IMR-90 (cell line): ENCODE results near the gene ATP1A1. TPM values are rescaled to one million over a fixed set of nuclear protein-coding genes. Genes with fewer than 3 reads are reported as not detected.

Experiments used
- ATAC-seq: fragments of 200-7000 bp; cut with Tn5 transposase; 2 replicates; pipeline ENCODE4 v1.9.1; 2020; ENCODE audit warnings: low read depth, mild to moderate bottlenecking, moderate library complexity
- BruUV-seq: library from RNA; stranded (reverse); fragments of 400-500 nt; replicated peaks from 2 replicates; lab custom pipeline; 2021; lab: Mats Ljungman, UMichigan
- CTCF ChIA-PET: fragments of 300-600 bp; formaldehyde crosslinking; extraction: SDS; loops from one replicate; lab custom pipeline; 2021; ENCODE audit warnings: antibody characterized with exemption; lab: Yijun Ruan, JAX
- POLR2A ChIA-PET: fragments of 300-600 bp; sonication (Branson Sonifier 250); formaldehyde crosslinking; loops from one replicate; lab custom pipeline; 2022; ENCODE audit warnings: antibody characterized with exemption; ENCODE audit not compliant: unreplicated experiment; lab: Charles Lee
- DNase-seq: peaks from one replicate; pipeline ENCODE4 v3.0.0; 2013
- H2AFZ ChIP-seq: replicated peaks from 2 replicates; pipeline ENCODE3; 2013; ENCODE audit warnings: low read length, mild to moderate bottlenecking; ENCODE audit not compliant: poor library complexity
- H2AK5ac ChIP-seq: 2 replicates; pipeline ENCODE4 v1.6.1; 2013; ENCODE audit warnings: low read depth, low read length, inconsistent platforms
- H2AK9ac ChIP-seq: replicated peaks from 2 replicates; pipeline ENCODE3; 2013; ENCODE audit warnings: mild to moderate bottlenecking, low read depth, low read length, moderate library complexity; ENCODE audit not compliant: poor library complexity
- H2BK120ac ChIP-seq: 2 replicates; pipeline ENCODE4 v1.6.1; 2013; ENCODE audit warnings: low read depth, low read length, inconsistent platforms
- H2BK15ac ChIP-seq: 3 replicates; pipeline ENCODE4 v1.6.1; 2013; ENCODE audit warnings: low read depth, low read length, inconsistent platforms
- H2BK20ac ChIP-seq: 2 replicates; pipeline ENCODE4 v1.6.1; 2013; ENCODE audit warnings: low read depth, mild to moderate bottlenecking, inconsistent platforms, low read length, moderate library complexity
- H2BK5ac ChIP-seq: 2 replicates; pipeline ENCODE4 v1.6.1; 2013; ENCODE audit warnings: mild to moderate bottlenecking, low read depth, low read length, inconsistent platforms; ENCODE audit not compliant: poor library complexity, severe bottlenecking
- H3K14ac ChIP-seq: replicated peaks from 2 replicates; pipeline ENCODE4 v1.6.1; 2013; ENCODE audit warnings: low read depth, low read length, inconsistent platforms
- H3K18ac ChIP-seq: 2 replicates; pipeline ENCODE4 v1.6.1; 2013; ENCODE audit warnings: low read depth, low read length, control low read depth
- H3K23ac ChIP-seq: 2 replicates; pipeline ENCODE4 v1.6.1; 2013; ENCODE audit warnings: low read depth, low read length, inconsistent platforms
- H3K27ac ChIP-seq: 2 replicates; pipeline ENCODE4 v1.5.1; 2013; ENCODE audit warnings: mild to moderate bottlenecking, control low read depth, low read length; ENCODE audit not compliant: insufficient read depth
- H3K27me3 ChIP-seq: 2 replicates; pipeline ENCODE4 v1.6.1; 2013; ENCODE audit warnings: low read length; ENCODE audit not compliant: control insufficient read depth, insufficient read depth
- H3K36me3 ChIP-seq: 2 replicates; pipeline ENCODE4 v1.6.1; 2013; ENCODE audit warnings: low read length, mixed read lengths; ENCODE audit not compliant: control insufficient read depth, insufficient read depth
- H3K4ac ChIP-seq: 2 replicates; pipeline ENCODE4 v1.6.1; 2013; ENCODE audit warnings: low read depth, low read length, inconsistent platforms
- H3K4me1 ChIP-seq: 2 replicates; pipeline ENCODE4 v1.6.1; 2013; ENCODE audit warnings: low read length, mixed read lengths; ENCODE audit not compliant: control insufficient read depth, insufficient read depth
- H3K4me2 ChIP-seq: 2 replicates; pipeline ENCODE4 v1.6.1; 2013; ENCODE audit warnings: low read depth, mild to moderate bottlenecking, control low read depth, low read length, moderate library complexity
- H3K4me3 ChIP-seq: 2 replicates; pipeline ENCODE4 v1.5.1; 2013; ENCODE audit warnings: low read depth, mild to moderate bottlenecking, control low read depth, low read length, moderate library complexity; ENCODE audit not compliant: insufficient read depth
- H3K56ac ChIP-seq: 2 replicates; pipeline ENCODE4 v1.6.1; 2013; ENCODE audit warnings: low read length, inconsistent platforms; ENCODE audit not compliant: insufficient read depth; ENCODE audit errors: extremely low read depth
- H3K79me1 ChIP-seq, 2 experiments: 2 replicates each; pipeline ENCODE4 v1.6.1; 2013; ENCODE audit warnings: low read length in 2 of 2, inconsistent platforms in 1 of 2, low read depth in 1 of 2
- H3K9ac ChIP-seq: 2 replicates; pipeline ENCODE4 v1.6.1; 2013; ENCODE audit warnings: low read depth, low read length, control low read depth
- H3K9me1 ChIP-seq: 2 replicates; pipeline ENCODE4 v1.6.1; 2013; ENCODE audit warnings: low read length, inconsistent platforms; ENCODE audit not compliant: insufficient read depth
- H3K9me3 ChIP-seq: 2 replicates; pipeline ENCODE4 v1.6.1; 2013; ENCODE audit warnings: low read length; ENCODE audit not compliant: control insufficient read depth, insufficient read depth
- H4K20me1 ChIP-seq: 2 replicates; pipeline ENCODE4 v1.6.1; 2013; ENCODE audit warnings: low read length, inconsistent platforms; ENCODE audit not compliant: insufficient read depth
- H4K5ac ChIP-seq: 2 replicates; pipeline ENCODE4 v1.6.1; 2013; ENCODE audit warnings: mild to moderate bottlenecking, low read depth, low read length, control low read depth
- H4K8ac ChIP-seq, 2 experiments: 2 replicates each; pipeline ENCODE4 v1.6.1; 2013; ENCODE audit warnings: low read depth in 2 of 2, low read length in 2 of 2, control low read depth in 1 of 2, inconsistent platforms in 1 of 2
- H4K91ac ChIP-seq: 2 replicates; pipeline ENCODE4 v1.6.1; 2013; ENCODE audit warnings: low read depth, low read length, inconsistent platforms; ENCODE audit not compliant: insufficient read depth
- CEBPB ChIP-seq: IDR thresholded peaks from 2 replicates; pipeline ENCODE4 v1.6.1; 2012; ENCODE audit warnings: low read depth, low read length, improper control_type of control experiment
- FOS ChIP-seq: fragments of 150-350 bp; IDR thresholded peaks from 2 replicates; pipeline ENCODE4 v1.6.1; 2016; ENCODE audit warnings: low read depth, low read length
- MAFK ChIP-seq: IDR thresholded peaks from 2 replicates; pipeline ENCODE4 v1.6.1; 2012; ENCODE audit warnings: low read depth, low read length, improper control_type of control experiment
- MAZ ChIP-seq: IDR thresholded peaks from 2 replicates; pipeline ENCODE4 v1.6.1; 2012; ENCODE audit warnings: low read depth, mild to moderate bottlenecking, low read length, improper control_type of control experiment, moderate library complexity, borderline replicate concordance
- MXI1 ChIP-seq: IDR thresholded peaks from 2 replicates; pipeline ENCODE4 v1.6.1; 2012; ENCODE audit warnings: low read depth, mild to moderate bottlenecking, low read length, moderate library complexity, borderline replicate concordance
- NFE2L2 ChIP-seq: fragments of 150-350 bp; IDR thresholded peaks from 2 replicates; pipeline ENCODE4 v1.6.1; 2016; ENCODE audit warnings: low read depth, mild to moderate bottlenecking, low read length
- RAD21 ChIP-seq: IDR thresholded peaks from 2 replicates; pipeline ENCODE4 v1.6.1; 2012; ENCODE audit warnings: low read length, improper control_type of control experiment
- RCOR1 ChIP-seq: IDR thresholded peaks from 2 replicates; pipeline ENCODE4 v1.6.1; 2012; ENCODE audit warnings: mild to moderate bottlenecking, low read length, improper control_type of control experiment; ENCODE audit not compliant: insufficient replicate concordance
- RFX5 ChIP-seq: IDR thresholded peaks from 2 replicates; pipeline ENCODE4 v1.8.0; 2012; ENCODE audit warnings: low read depth, mild to moderate bottlenecking, low read length, moderate library complexity
- SMC3 ChIP-seq: fragments of 150-350 bp; IDR thresholded peaks from 2 replicates; pipeline ENCODE4 v1.6.1; 2016; ENCODE audit warnings: low read depth, mild to moderate bottlenecking, antibody characterized with exemption, low read length, moderate library complexity
- WGBS, 2 experiments: methylation state at CpG; one replicate each; pipeline versions ENCODE4 v1.1.5 to v1.1.7; 2013; ENCODE audit warnings: missing lambda C conversion rate in 2 of 2; ENCODE audit not compliant: insufficient read length in 1 of 2; ENCODE audit errors: extremely low coverage in 2 of 2; 5-methylcytosine and 5-hydroxymethylcytosine counted together
- dilution Hi-C: fragments of 300-500 bp; cut with HindIII; formaldehyde crosslinking; loops from one replicate; pipeline ENCODE4 v1.14.3; 2018; ENCODE audit warnings: low sequenced_read_pairs; ENCODE audit not compliant: unreplicated experiment
- in situ Hi-C: fragments of 300-500 bp; cut with MboI; formaldehyde crosslinking; loops from 3 replicates; pipeline ENCODE4 v1.14.3; 2019; ENCODE audit warnings: low sequenced_read_pairs, inconsistent platforms, mixed read lengths
- intact Hi-C: fragments of 100-400 bp; cut with micrococcal nuclease; formaldehyde crosslinking; loops from 2 replicates; pipeline ENCODE4 v1.10.0; 2022
- polyA plus RNA-seq, 3 experiments: library from polyadenylated mRNA; depleted of rRNA; stranded (reverse); fragments of >200 nt; gene quantifications; 2 replicates each; pipeline ENCODE4 v1.2.3, GENCODE V29; 2012; ENCODE audit warnings: low replicate concordance in 1 of 3
- total RNA-seq: library from RNA; depleted of rRNA; stranded (reverse); fragments of >200 nt; gene quantifications from 2 replicates; pipeline ENCODE4 v1.2.3, GENCODE V29; 2012
- TF ChIP-seq, protein P1 (sequence below): fragments of 150-350 bp; IDR thresholded peaks from 2 replicates; pipeline ENCODE4 v1.6.1; 2016; ENCODE audit warnings: low read depth, mild to moderate bottlenecking, low read length, moderate library complexity, borderline replicate concordance
- TF ChIP-seq, protein P2 (sequence below): conservative IDR thresholded peaks from 2 replicates; pipeline ENCODE4 v1.5.1; 2012; ENCODE audit warnings: mild to moderate bottlenecking, low read depth, low read length, improper control_type of control experiment

Gene ATP1A1
- total and polyA plus RNA-seq, 2 of the 4 experiments (the other 2 are of a cell fraction) = 116 to 125 TPM

DNA sequence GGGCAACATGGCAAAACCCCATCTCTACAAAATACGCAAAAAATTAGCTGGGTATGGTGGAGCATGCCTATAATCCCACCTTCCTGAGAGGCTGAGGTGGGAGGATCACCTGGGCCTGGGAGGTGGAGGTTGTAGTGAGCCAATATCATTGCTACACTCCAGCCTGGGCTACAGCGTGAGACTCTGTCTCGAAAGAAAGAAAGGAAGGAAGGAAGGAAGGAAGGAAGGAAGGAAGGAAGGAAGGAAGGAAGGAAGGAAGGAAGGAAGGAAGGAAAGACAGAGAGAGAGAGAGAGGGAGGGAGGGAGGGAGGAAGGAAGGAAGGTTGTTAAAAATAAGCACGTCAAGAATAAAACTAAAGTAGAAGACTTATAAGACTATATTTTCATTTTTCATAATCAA, 17.0 kb upstream of the ATP1A1 start:
- H4K91ac ChIP-seq = no peak overlapping the region
- H3K9me3 ChIP-seq = no peaks in the 10 kb centered on the region
- WGBS, 2 experiments = no CpG with 5 or more reads among the region's 4 CpGs
- no peak overlapping the region for H3K4me3 ChIP-seq
- no peaks in the 10 kb centered on the region for H3K36me3 ChIP-seq
- in situ Hi-C loops (no loop called here), dilution Hi-C loops (no loop called here), intact Hi-C loops (no loop called here)
- BruUV-seq = no TSS peak
- H2AFZ ChIP-seq = no peak overlapping the region
- no peak overlapping the region for H3K14ac ChIP-seq
- H3K79me1 ChIP-seq = no peaks in the 10 kb centered on the region
- peak overlapping the region; percentile 52; the same call in 1 of the 2 replicates for H2BK120ac ChIP-seq
- no peak overlapping the region for H3K27ac ChIP-seq
- ChIA-PET CTCF (no interaction called here), POLR2A (no interaction called here)
- DNase-seq = no peak
- TF ChIP-seq MAFK (no peak), SMC3 (no peak), FOS (no peak), RFX5 (no peak), MAZ (no peak), CEBPB (no peak), RAD21 (no peak), NFE2L2 (no peak), MXI1 (no peak), RCOR1 (no peak)
- TF ChIP-seq, protein P1, sequence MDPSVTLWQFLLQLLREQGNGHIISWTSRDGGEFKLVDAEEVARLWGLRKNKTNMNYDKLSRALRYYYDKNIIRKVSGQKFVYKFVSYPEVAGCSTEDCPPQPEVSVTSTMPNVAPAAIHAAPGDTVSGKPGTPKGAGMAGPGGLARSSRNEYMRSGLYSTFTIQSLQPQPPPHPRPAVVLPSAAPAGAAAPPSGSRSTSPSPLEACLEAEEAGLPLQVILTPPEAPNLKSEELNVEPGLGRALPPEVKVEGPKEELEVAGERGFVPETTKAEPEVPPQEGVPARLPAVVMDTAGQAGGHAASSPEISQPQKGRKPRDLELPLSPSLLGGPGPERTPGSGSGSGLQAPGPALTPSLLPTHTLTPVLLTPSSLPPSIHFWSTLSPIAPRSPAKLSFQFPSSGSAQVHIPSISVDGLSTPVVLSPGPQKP = no peak
- TF ChIP-seq, protein P2, sequence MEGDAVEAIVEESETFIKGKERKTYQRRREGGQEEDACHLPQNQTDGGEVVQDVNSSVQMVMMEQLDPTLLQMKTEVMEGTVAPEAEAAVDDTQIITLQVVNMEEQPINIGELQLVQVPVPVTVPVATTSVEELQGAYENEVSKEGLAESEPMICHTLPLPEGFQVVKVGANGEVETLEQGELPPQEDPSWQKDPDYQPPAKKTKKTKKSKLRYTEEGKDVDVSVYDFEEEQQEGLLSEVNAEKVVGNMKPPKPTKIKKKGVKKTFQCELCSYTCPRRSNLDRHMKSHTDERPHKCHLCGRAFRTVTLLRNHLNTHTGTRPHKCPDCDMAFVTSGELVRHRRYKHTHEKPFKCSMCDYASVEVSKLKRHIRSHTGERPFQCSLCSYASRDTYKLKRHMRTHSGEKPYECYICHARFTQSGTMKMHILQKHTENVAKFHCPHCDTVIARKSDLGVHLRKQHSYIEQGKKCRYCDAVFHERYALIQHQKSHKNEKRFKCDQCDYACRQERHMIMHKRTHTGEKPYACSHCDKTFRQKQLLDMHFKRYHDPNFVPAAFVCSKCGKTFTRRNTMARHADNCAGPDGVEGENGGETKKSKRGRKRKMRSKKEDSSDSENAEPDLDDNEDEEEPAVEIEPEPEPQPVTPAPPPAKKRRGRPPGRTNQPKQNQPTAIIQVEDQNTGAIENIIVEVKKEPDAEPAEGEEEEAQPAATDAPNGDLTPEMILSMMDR = no peak
- no peak overlapping the region; the same call in 1 of the 2 replicates for H3K4ac ChIP-seq
- H4K8ac ChIP-seq = no peak overlapping the region
- H3K4me2 ChIP-seq = no peak overlapping the region
- H2BK5ac ChIP-seq = peak overlapping the region; percentile 70
- H2AK5ac ChIP-seq = no peak overlapping the region
- no peak overlapping the region for H2AK9ac ChIP-seq
- H3K56ac ChIP-seq = no peak overlapping the region
- H3K4me1 ChIP-seq = peaks cover 5% of the 10 kb centered on the region; the same call in 1 of the 2 replicates
- H3K18ac ChIP-seq = no peak overlapping the region
- H3K27me3 ChIP-seq = no peaks in the 10 kb centered on the region
- no peak overlapping the region for H3K9ac ChIP-seq
- H3K9me1 ChIP-seq = no peaks in the 10 kb centered on the region
- no peak for ATAC-seq
- no peak overlapping the region; the same call in 1 of the 2 replicates for H2BK20ac ChIP-seq
- no peak overlapping the region for H3K23ac ChIP-seq
- H4K5ac ChIP-seq = no peak overlapping the region
- no peaks in the 10 kb centered on the region for H4K20me1 ChIP-seq
- H2BK15ac ChIP-seq = no peak overlapping the region
